Measurements from ENCODE around the gene RHNO1.

Gene RHNO1

GRCh38 chr12:2897418-2897817, 20.4 kb downstream of the RHNO1 start:
- Histone ChIP-seq H3K9ac (ENCODE audit: low read length) (no peak overlapping the region), H3K4me2 (ENCODE audit: low read depth, low read length, poor library complexity, severe bottlenecking) (no peak overlapping the region), H3K9me2 (replicated peaks; ENCODE audit: insufficient read depth, low read length) (no peaks in the 10 kb centered on the region), H3K27ac (ENCODE audit: low read depth, low read length) (no peak overlapping the region), H2AFZ (ENCODE audit: low read depth, low read length, severe bottlenecking) (no peak overlapping the region), H4K20me1 (ENCODE audit: low read depth, low read length) (no peaks in the 10 kb centered on the region), H3K4me3 (ENCODE audit: insufficient read depth, low read length, poor library complexity, severe bottlenecking) (no peak overlapping the region), H3K9me3 (ENCODE audit: insufficient read depth, low read length) (no peaks in the 10 kb centered on the region), H3K36me3 (ENCODE audit: low read length) (no peaks in the 10 kb centered on the region), H3F3A (ENCODE audit: insufficient read depth) (peaks cover 4% of the 10 kb centered on the region; the same call in 1 of the 2 replicates), H3K79me2 (ENCODE audit: insufficient read depth, low read length) (no peaks in the 10 kb centered on the region), H3K27me3 (ENCODE audit: low read length) (no peaks in the 10 kb centered on the region)
- no peak for TF ChIP-seq CTCF (IDR thresholded peaks at IDR 0.05; ENCODE audit: insufficient read depth, low read length, poor library complexity, severe bottlenecking)
- TF ChIP-seq EZH2phosphoT487 (conservative IDR thresholded peaks at IDR 0.05; ENCODE audit: low read length): no peak

DNA sequence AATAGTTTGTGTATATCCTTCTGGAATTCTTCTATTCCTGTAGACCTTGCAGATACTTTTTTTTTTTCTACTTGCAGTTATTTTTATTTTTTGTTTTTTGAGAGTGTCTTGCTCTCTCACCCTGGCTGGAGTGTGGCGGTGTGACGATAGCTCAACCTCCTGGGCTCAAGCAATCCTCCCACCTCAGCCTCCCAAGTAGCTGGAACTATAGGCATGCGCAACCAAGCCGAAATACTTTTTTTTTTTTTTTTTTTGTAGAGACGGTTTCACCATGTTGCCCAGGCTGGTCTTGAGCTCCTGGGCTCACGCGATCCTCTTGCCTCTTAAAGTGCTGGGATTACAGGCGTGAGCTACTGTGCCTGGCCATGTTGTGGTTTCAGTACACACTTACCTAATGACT, 23.6 kb downstream of the RHNO1 start:
- no peaks in the 10 kb centered on the region for H3K9me3 ChIP-seq (ENCODE audit: insufficient read depth, low read length)
- H4K20me1 ChIP-seq (ENCODE audit: low read depth, low read length): no peaks in the 10 kb centered on the region
- H3K4me2 ChIP-seq (ENCODE audit: low read depth, low read length, poor library complexity, severe bottlenecking): no peak overlapping the region
- no peak overlapping the region for H2AFZ ChIP-seq (ENCODE audit: low read depth, low read length, severe bottlenecking)
- no peak overlapping the region for H3K27ac ChIP-seq (ENCODE audit: low read depth, low read length)
- no peaks in the 10 kb centered on the region for H3K79me2 ChIP-seq (ENCODE audit: insufficient read depth, low read length)
- no peaks in the 10 kb centered on the region for H3K36me3 ChIP-seq (ENCODE audit: low read length)
- H3K4me3 ChIP-seq (ENCODE audit: insufficient read depth, low read length, poor library complexity, severe bottlenecking): no peak overlapping the region
- no peak for TF ChIP-seq EZH2phosphoT487 (conservative IDR thresholded peaks at IDR 0.05; ENCODE audit: low read length)
- TF ChIP-seq CTCF (IDR thresholded peaks at IDR 0.05; ENCODE audit: insufficient read depth, low read length, poor library complexity, severe bottlenecking): no peak
- no peaks in the 10 kb centered on the region for H3K27me3 ChIP-seq (ENCODE audit: low read length)
- H3K9ac ChIP-seq (ENCODE audit: low read length): no peak overlapping the region
- no peaks in the 10 kb centered on the region for H3K9me2 ChIP-seq (replicated peaks; ENCODE audit: insufficient read depth, low read length)
- no peaks in the 10 kb centered on the region for H3F3A ChIP-seq (ENCODE audit: insufficient read depth)

- Histone ChIP-seq H3K36me3 (ENCODE audit: low read length) (no peaks in the 10 kb centered on the region), H2AFZ (ENCODE audit: low read depth, low read length, severe bottlenecking) (no peak overlapping the region), H4K20me1 (ENCODE audit: low read depth, low read length) (no peaks in the 10 kb centered on the region), H3K4me2 (ENCODE audit: low read depth, low read length, poor library complexity, severe bottlenecking) (no peak overlapping the region), H3K27me3 (ENCODE audit: low read length) (no peaks in the 10 kb centered on the region), H3K9me3 (ENCODE audit: insufficient read depth, low read length) (no peaks in the 10 kb centered on the region), H3K9me2 (replicated peaks; ENCODE audit: insufficient read depth, low read length) (no peaks in the 10 kb centered on the region), H3K27ac (ENCODE audit: low read depth, low read length) (no peak overlapping the region), H3K79me2 (ENCODE audit: insufficient read depth, low read length) (no peaks in the 10 kb centered on the region), H3K4me3 (ENCODE audit: insufficient read depth, low read length, poor library complexity, severe bottlenecking) (no peak overlapping the region), H3K9ac (ENCODE audit: low read length) (no peak overlapping the region), H3F3A (ENCODE audit: insufficient read depth) (no peaks in the 10 kb centered on the region)
- no peak for TF ChIP-seq EZH2phosphoT487 (conservative IDR thresholded peaks at IDR 0.05; ENCODE audit: low read length)
- no peak for TF ChIP-seq CTCF (IDR thresholded peaks at IDR 0.05; ENCODE audit: insufficient read depth, low read length, poor library complexity, severe bottlenecking)
Measured at GRCh38 chr12:2902272-2902880, 25.4 kb downstream of the RHNO1 start.

All from SU-DHL-6 (cell line).